GM23248 (cell line): ENCODE measurements around the gene MYRIP. TPM values are rescaled to one million over a fixed set of nuclear protein-coding genes. Genes with fewer than 3 reads are reported as not detected.

Source experiments
- DNase-seq: peaks from one replicate; pipeline ENCODE4 v3.0.0-alpha.2; 2015
- H2AFZ ChIP-seq: fragments of 200-600 bp; sonication (generic); 2 replicates; pipeline ENCODE4 v1.6.1; 2016; ENCODE audit warnings: antibody characterized with exemption
- H3F3A ChIP-seq: fragments of 200-600 bp; sonication (generic); 2 replicates; pipeline ENCODE4 v1.6.1; 2016; ENCODE audit warnings: mild to moderate bottlenecking, antibody characterized with exemption, mixed run types; ENCODE audit not compliant: insufficient read depth
- H3K27ac ChIP-seq: fragments of 200-600 bp; sonication (generic); 2 replicates; pipeline ENCODE4 v1.5.1; 2016; ENCODE audit warnings: mild to moderate bottlenecking
- H3K27me3 ChIP-seq: fragments of 200-600 bp; sonication (generic); replicated peaks from 2 replicates; pipeline ENCODE4 v1.6.1; 2016; ENCODE audit warnings: mild to moderate bottlenecking; ENCODE audit not compliant: insufficient read depth
- H3K36me3 ChIP-seq: fragments of 200-600 bp; sonication (generic); 2 replicates; pipeline ENCODE4 v1.6.1; 2016; ENCODE audit warnings: low read depth, mild to moderate bottlenecking
- H3K4me1 ChIP-seq: fragments of 200-600 bp; sonication (generic); 2 replicates; pipeline ENCODE4 v1.6.1; 2016; ENCODE audit warnings: mild to moderate bottlenecking; ENCODE audit not compliant: insufficient read depth
- H3K4me2 ChIP-seq: fragments of 200-600 bp; sonication (generic); one replicate; pipeline ENCODE4 v1.6.1; 2016; ENCODE audit warnings: mild to moderate bottlenecking; ENCODE audit not compliant: unreplicated experiment
- H3K4me3 ChIP-seq: fragments of 200-600 bp; sonication (generic); 2 replicates; pipeline ENCODE4 v1.5.1; 2016; ENCODE audit warnings: mild to moderate bottlenecking
- H3K79me2 ChIP-seq: fragments of 200-600 bp; sonication (generic); 2 replicates; pipeline ENCODE4 v1.6.1; 2016; ENCODE audit warnings: mild to moderate bottlenecking; ENCODE audit not compliant: insufficient read depth
- H3K9ac ChIP-seq: fragments of 200-600 bp; sonication (generic); 2 replicates; pipeline ENCODE4 v1.6.1; 2016; ENCODE audit warnings: mild to moderate bottlenecking
- H3K9me2 ChIP-seq: fragments of 200-600 bp; sonication (generic); 2 replicates; pipeline ENCODE4 v1.6.1; 2016; ENCODE audit warnings: mixed run types, mild to moderate bottlenecking, moderate library complexity; ENCODE audit not compliant: insufficient read depth
- H3K9me3 ChIP-seq: fragments of 200-600 bp; sonication (generic); one replicate; pipeline ENCODE4 v1.6.1; 2017; ENCODE audit warnings: low read depth
- H4K20me1 ChIP-seq: fragments of 200-600 bp; sonication (generic); 2 replicates; pipeline ENCODE4 v1.6.0; 2016; ENCODE audit not compliant: insufficient read depth
- EZH2 ChIP-seq: fragments of 200-600 bp; sonication (generic); IDR thresholded peaks from 2 replicates; pipeline ENCODE4 v1.6.1; 2018; ENCODE audit warnings: antibody characterized with exemption, mild to moderate bottlenecking; ENCODE audit not compliant: insufficient read depth, poor library complexity, severe bottlenecking
- EZH2phosphoT487 ChIP-seq: fragments of 200-600 bp; sonication (generic); IDR thresholded peaks from 2 replicates; pipeline ENCODE4 v1.6.1; 2018; ENCODE audit warnings: antibody characterized with exemption, moderate library complexity, mild to moderate bottlenecking, low read depth; ENCODE audit not compliant: insufficient read depth
- WGBS, 2 experiments: methylation state at CpG; one replicate each; pipeline ENCODE4 v1.1.6; 2015 to 2017; ENCODE audit warnings: low lambda C conversion rate in 2 of 2, low coverage in 1 of 2; ENCODE audit errors: missing lambda C conversion rate in 2 of 2; 5-methylcytosine and 5-hydroxymethylcytosine counted together
- in situ Hi-C: fragments of 300-500 bp; cut with MboI; formaldehyde crosslinking; loops from 2 replicates; pipeline ENCODE4 v1.15.0; 2020
- polyA plus RNA-seq: library from polyadenylated mRNA; unstranded; fragments of >200 nt; fragmentation: Nextera tagmentation; extraction: Ambion mirVana; gene quantifications from 2 replicates; pipeline ENCODE4 v1.2.1, GENCODE V29; 2016
- total RNA-seq: library from RNA; depleted of rRNA; stranded (reverse); fragments of >200 nt; shearing (Covaris generic); gene quantifications from 2 replicates; pipeline ENCODE4 v1.2.3, GENCODE V29; 2014

Gene MYRIP
- total and polyA plus RNA-seq, 2 experiments from 2014 or later = 0.11 to 0.32 TPM

DNA sequence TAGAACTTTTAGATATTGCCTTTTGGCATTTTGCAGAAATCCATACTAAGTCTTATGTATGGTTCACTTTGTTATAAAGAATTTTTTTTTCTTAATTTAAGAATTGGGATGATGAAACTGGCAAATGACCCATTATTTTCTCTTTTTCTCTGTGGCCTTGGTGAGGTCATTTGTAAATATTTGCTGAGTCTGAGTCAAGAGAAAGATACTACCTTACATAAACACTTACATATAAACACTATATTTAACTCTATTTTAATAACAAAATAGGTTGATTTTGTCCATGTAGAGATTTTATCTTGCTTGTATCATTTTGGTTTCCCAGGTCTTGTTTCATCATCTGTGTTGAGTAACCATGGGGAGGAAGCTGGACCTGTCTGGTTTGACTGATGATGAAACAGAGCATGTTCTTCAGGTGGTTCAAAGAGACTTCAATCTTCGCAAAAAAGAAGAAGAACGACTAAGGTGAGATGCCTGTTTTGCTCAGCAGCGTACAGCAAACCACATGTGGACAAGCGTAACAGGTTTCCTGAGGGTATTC lies 91.1 kb downstream of the MYRIP start:
- no peak overlapping the region for H3K4me3 ChIP-seq
- no peaks in the 10 kb centered on the region for H4K20me1 ChIP-seq
- H3K9ac ChIP-seq = no peak overlapping the region
- H3F3A ChIP-seq = no peaks in the 10 kb centered on the region
- H2AFZ ChIP-seq = no peak overlapping the region
- H3K79me2 ChIP-seq = no peaks in the 10 kb centered on the region
- H3K4me2 ChIP-seq = no peak overlapping the region
- 69 to 70% methylated on average over 4 of the region's 4 CpGs for WGBS, 2 experiments
- no peaks in the 10 kb centered on the region for H3K4me1 ChIP-seq
- no peaks in the 10 kb centered on the region for H3K36me3 ChIP-seq
- TF ChIP-seq EZH2phosphoT487 = no peak
- TF ChIP-seq EZH2 = no peak
- H3K27ac ChIP-seq = no peak overlapping the region
- DNase-seq = peak; percentile 4
- in situ Hi-C loops = no loop called here
- H3K9me3 ChIP-seq = no peaks in the 10 kb centered on the region
- no peaks in the 10 kb centered on the region for H3K27me3 ChIP-seq
- H3K9me2 ChIP-seq = no peaks in the 10 kb centered on the region

GRCh38 chr3:39903253-39903652 lies 93.8 kb downstream of the MYRIP start:
- Histone ChIP-seq H3K4me3 (no peak overlapping the region), H3K36me3 (no peaks in the 10 kb centered on the region), H3K9me3 (no peaks in the 10 kb centered on the region), H4K20me1 (no peaks in the 10 kb centered on the region), H3K9me2 (no peaks in the 10 kb centered on the region), H3K27ac (no peak overlapping the region), H2AFZ (no peak overlapping the region), H3F3A (no peaks in the 10 kb centered on the region), H3K4me2 (no peak overlapping the region), H3K27me3 (no peaks in the 10 kb centered on the region), H3K4me1 (peaks cover 4% of the 10 kb centered on the region; the same call in 1 of the 2 replicates), H3K79me2 (no peaks in the 10 kb centered on the region), H3K9ac (no peak overlapping the region)
- TF ChIP-seq EZH2phosphoT487 (no peak), EZH2 (no peak)
- in situ Hi-C loops = no loop called here
- 31 to 45% methylated on average over 2 of the region's 2 CpGs for WGBS, 2 experiments
- DNase-seq = no peak

- no peak overlapping the region for H3K4me2 ChIP-seq
- peaks cover 12% of the 10 kb centered on the region for H3K4me1 ChIP-seq
- no peaks in the 10 kb centered on the region for H3K27me3 ChIP-seq
- H4K20me1 ChIP-seq = no peaks in the 10 kb centered on the region
- no peak for DNase-seq
- H3K36me3 ChIP-seq = no peaks in the 10 kb centered on the region
- H3K9me2 ChIP-seq = no peaks in the 10 kb centered on the region
- 73 to 77% methylated on average over 2 of the region's 2 CpGs for WGBS, 2 experiments
- H2AFZ ChIP-seq = no peak overlapping the region
- no peak overlapping the region for H3K4me3 ChIP-seq
- H3F3A ChIP-seq = peaks cover 7% of the 10 kb centered on the region
- no peaks in the 10 kb centered on the region for H3K79me2 ChIP-seq
- H3K9me3 ChIP-seq = no peaks in the 10 kb centered on the region
- TF ChIP-seq EZH2 (no peak), EZH2phosphoT487 (no peak)
- in situ Hi-C loops = no loop called here
- no peak overlapping the region for H3K9ac ChIP-seq
- H3K27ac ChIP-seq = no peak overlapping the region
These were observed 96.4 kb downstream of the MYRIP start for GRCh38 chr3:39905788-39906187.

DNA sequence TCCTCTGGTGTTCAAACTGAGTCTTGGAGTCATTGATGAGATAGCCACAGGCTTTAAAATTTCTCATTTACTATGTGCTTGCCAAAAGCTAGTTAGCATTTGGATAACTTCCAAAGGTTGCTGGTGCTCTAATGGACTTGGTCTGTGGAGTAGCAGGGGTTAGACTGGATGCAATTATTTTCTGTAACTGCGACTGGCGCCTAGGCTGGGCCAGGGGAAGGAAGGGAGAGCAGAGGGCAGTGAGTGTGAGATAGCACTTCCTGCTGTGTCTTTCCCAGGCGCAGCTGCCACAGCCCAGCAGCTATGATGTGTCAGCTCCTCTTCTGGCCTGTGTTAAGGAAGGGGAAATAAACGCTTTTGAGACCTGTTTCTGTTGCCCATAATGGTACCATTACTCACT lies 98.6 kb downstream of the MYRIP start:
- Histone ChIP-seq H4K20me1 (no peaks in the 10 kb centered on the region), H3K9me3 (no peaks in the 10 kb centered on the region), H3K27ac (no peak overlapping the region), H2AFZ (no peak overlapping the region), H3K4me3 (no peak overlapping the region), H3K9me2 (no peaks in the 10 kb centered on the region), H3K36me3 (no peaks in the 10 kb centered on the region), H3K79me2 (no peaks in the 10 kb centered on the region), H3K27me3 (no peaks in the 10 kb centered on the region), H3F3A (peaks cover 25% of the 10 kb centered on the region), H3K4me1 (peaks cover 29% of the 10 kb centered on the region), H3K4me2 (no peak overlapping the region), H3K9ac (no peak overlapping the region)
- 37 to 42% methylated on average over 4 of the region's 4 CpGs for WGBS, 2 experiments
- peak; percentile 52 for DNase-seq
- in situ Hi-C loops = no loop called here
- TF ChIP-seq EZH2phosphoT487 (no peak), EZH2 (no peak)

GRCh38 chr3:39910135-39910534 lies 100.7 kb downstream of the MYRIP start:
- in situ Hi-C loops = no loop called here
- Histone ChIP-seq H3K4me3 (no peak overlapping the region), H3K9me3 (no peaks in the 10 kb centered on the region), H4K20me1 (no peaks in the 10 kb centered on the region), H3K9me2 (no peaks in the 10 kb centered on the region), H3K4me2 (no peak overlapping the region), H3F3A (peaks cover 25% of the 10 kb centered on the region), H3K36me3 (no peaks in the 10 kb centered on the region), H3K27ac (no peak overlapping the region), H3K79me2 (no peaks in the 10 kb centered on the region), H3K27me3 (no peaks in the 10 kb centered on the region), H3K9ac (no peak overlapping the region), H3K4me1 (peaks cover 29% of the 10 kb centered on the region), H2AFZ (no peak overlapping the region)
- TF ChIP-seq EZH2phosphoT487 (no peak), EZH2 (no peak)
- 81 to 84% methylated on average over 6 of the region's 6 CpGs for WGBS, 2 experiments
- DNase-seq = peak; percentile 19
